Measurements from ENCODE around the gene EP400. TPM values are rescaled to one million over a fixed set of nuclear protein-coding genes. Genes with fewer than 3 reads are reported as not detected.
A peak's percentile ranks its signal among the peaks of the same experiment; 100 is the strongest.

Gene EP400
- total and polyA plus RNA-seq, 9 of the 15 experiments (the other 6 are each of a cell fraction or from before 2014, with no cell fraction given): 4.5 to 58.0 (median 7.0) TPM

- TF ChIP-seq CEBPB (tag; IDR thresholded peaks at IDR 0.05) (no peak), ZNF280A (IDR thresholded peaks at IDR 0.05; ENCODE audit: low read depth, partially characterized antibody) (no peak), LCOR (CRISPR knock-in tag; IDR thresholded peaks at IDR 0.05) (no peak)
Observed at GRCh38 chr12:131979606-131980005, 29.9 kb downstream of the EP400 start (continued).

GRCh38 chr12:131980263-131980662, 30.5 kb downstream of the EP400 start:
- in situ Hi-C loops (cut with MboI): no loop called here
- no peak for TF ChIP-seq CGGBP1 (CRISPR knock-in tag; IDR thresholded peaks at IDR 0.05)
- peak; percentile 9; the same call in 1 of the 2 replicates for TF ChIP-seq CBFA2T3 (IDR thresholded peaks at IDR 0.05)
- TF ChIP-seq RAD21 (CRISPR knock-in tag; conservative IDR thresholded peaks at IDR 0.05 in 1 of 2, IDR thresholded peaks at IDR 0.05 in 1 of 2): peak; percentile 20 to 31; a peak in 2 of 4 replicates
- TF ChIP-seq CTCF (IDR thresholded peaks at IDR 0.05 in 2 of 3, conservative IDR thresholded peaks at IDR 0.05 in 1 of 3; ENCODE audit: insufficient read depth in 2 of 3, low read depth in 1 of 3, low read length in 3 of 3): peak in 1 of 3 experiments; percentile 14; a peak in 1 of 6 replicates
- H3K79me2 ChIP-seq (ENCODE audit: control insufficient read depth, insufficient read depth, low read length): peaks cover 53% of the 10 kb centered on the region
- H3K36me3 ChIP-seq (ENCODE audit: control insufficient read depth, insufficient read depth, low read length): peaks cover 66% of the 10 kb centered on the region; the same call in 2 of the 3 replicates
- no peak overlapping the region for H3K9ac ChIP-seq (ENCODE audit: insufficient read depth in 1 of 2, low read depth in 2 of 2, low read length in 2 of 2)
- no TSS peak for BruUV-seq (replicated peaks)
- peaks cover 0 to 7% of the 10 kb centered on the region in 2 experiments; a peak in 2 of 5 replicates for H3K4me1 ChIP-seq (replicated peaks in 1 of 2; ENCODE audit: control insufficient read depth in 2 of 2, insufficient read depth in 2 of 2, low read length in 2 of 2)
- intact Hi-C loops (cut with micrococcal nuclease): no loop called here
- CTCF ChIA-PET (ENCODE audit: low intra/inter-chr PET ratio): interaction anchor here (1.1 kb wide), 1 partner anchor 144 kb away, joined by 4 read pairs; no protein-coding TSS in a partner anchor
- no peaks in the 10 kb centered on the region for H3K9me3 ChIP-seq (replicated peaks; ENCODE audit: control insufficient read depth, insufficient read depth, low read depth, low read length)
- H3K27me3 ChIP-seq (ENCODE audit: control insufficient read depth in 2 of 2, insufficient read depth in 2 of 2, low read length in 2 of 2): no peaks in the 10 kb centered on the region
- H3K4me3 ChIP-seq: no peak overlapping the region
- no peak overlapping the region for H2AFZ ChIP-seq (ENCODE audit: low read depth, low read length)
- H4K20me1 ChIP-seq (replicated peaks; ENCODE audit: control insufficient read depth, insufficient read depth, low read length): no peaks in the 10 kb centered on the region
- ATAC-seq (peak; percentile 37; the same call in 1 of the 3 replicates), FAIRE-seq (no peak), DNase-seq (ENCODE audit: extremely low read depth in 1 of 4, low spot score in 3 of 4) (no peak)
- H3K9me1 ChIP-seq (ENCODE audit: control insufficient read depth, insufficient read depth, low read length): no peaks in the 10 kb centered on the region
- no peak overlapping the region for H3K4me2 ChIP-seq (ENCODE audit: insufficient read depth, low read length)
- no peak overlapping the region for H3K27ac ChIP-seq (ENCODE audit: extremely low read depth, low read depth, low read length)
- 42% methylated on average over 3 of the region's 3 CpGs for WGBS (ENCODE audit: insufficient coverage, low coverage, missing lambda C conversion rate)
- POLR2A ChIA-PET: interaction anchor here (0.8 to 1.5 kb wide), 3 partner anchors 9 to 25 kb away, joined by 3 to 4 read pairs (median 4); no protein-coding TSS in a partner anchor
